Esophagus (tissue), 2 donors: ENCODE data around the gene PER1. TPM values are rescaled to one million over a fixed set of nuclear protein-coding genes. Genes with fewer than 3 reads are reported as not detected.
A peak's percentile ranks its signal among the peaks of the same experiment; 100 is the strongest.
"Not testable (repeated sequence)": the region's sequence is repeated elsewhere in the genome, so short reads cannot be mapped to it uniquely, and the experiment has no call there.

Experiments
- H3K27ac ChIP-seq, 2 donors: one replicate each; pipeline ENCODE4 v1.5.1; 2013; ENCODE audit warnings: low read depth in 2 of 2, mild to moderate bottlenecking in 2 of 2, inconsistent platforms in 1 of 2, low read length in 1 of 2, moderate library complexity in 1 of 2
- H3K27me3 ChIP-seq, 2 donors: one replicate each; pipeline ENCODE4 v1.6.1; 2013; ENCODE audit warnings: low read length in 2 of 2, control low read depth in 1 of 2, mild to moderate bottlenecking in 1 of 2; ENCODE audit not compliant: insufficient read depth in 2 of 2, control insufficient read depth in 1 of 2
- H3K36me3 ChIP-seq, 2 donors: one replicate each; pipeline ENCODE4 v1.6.1; 2013; ENCODE audit warnings: low read length in 1 of 2; ENCODE audit not compliant: control insufficient read depth in 2 of 2, insufficient read depth in 2 of 2
- H3K4me1 ChIP-seq, 2 donors: one replicate each; pipeline ENCODE4 v1.6.1; 2013; ENCODE audit warnings: low read length in 1 of 2; ENCODE audit not compliant: control insufficient read depth in 2 of 2, insufficient read depth in 2 of 2
- H3K4me3 ChIP-seq, 2 donors: one replicate each; pipeline ENCODE4 v1.5.1; 2013; ENCODE audit warnings: low read length in 2 of 2, mild to moderate bottlenecking in 2 of 2, low read depth in 1 of 2, moderate library complexity in 1 of 2
- H3K9me3 ChIP-seq, 2 donors: one replicate each; pipeline ENCODE4 v1.6.1; 2013; ENCODE audit warnings: mild to moderate bottlenecking in 2 of 2, low read depth in 1 of 2, low read length in 1 of 2, moderate library complexity in 1 of 2; ENCODE audit not compliant: control insufficient read depth in 2 of 2, insufficient read depth in 1 of 2
- WGBS, 2 donors: extraction: QIAGEN DNeasy Blood & Tissue Kit; methylation state at CpG; one replicate each; pipeline ENCODE4 v1.1.7; 2013; 5-methylcytosine and 5-hydroxymethylcytosine counted together
- polyA plus RNA-seq, 2 donors: library from polyadenylated mRNA; stranded (reverse); fragments of 200-250 nt; gene quantifications; one replicate each; pipeline ENCODE4 v1.2.3, GENCODE V29; 2013
- donor health status: healthy with polysubstance abuse.
- donor health status: Bipolar disorder and iron deficiency.

Gene PER1
- polyA plus RNA-seq, 2 donors: 44.7 to 85.2 TPM

DNA sequence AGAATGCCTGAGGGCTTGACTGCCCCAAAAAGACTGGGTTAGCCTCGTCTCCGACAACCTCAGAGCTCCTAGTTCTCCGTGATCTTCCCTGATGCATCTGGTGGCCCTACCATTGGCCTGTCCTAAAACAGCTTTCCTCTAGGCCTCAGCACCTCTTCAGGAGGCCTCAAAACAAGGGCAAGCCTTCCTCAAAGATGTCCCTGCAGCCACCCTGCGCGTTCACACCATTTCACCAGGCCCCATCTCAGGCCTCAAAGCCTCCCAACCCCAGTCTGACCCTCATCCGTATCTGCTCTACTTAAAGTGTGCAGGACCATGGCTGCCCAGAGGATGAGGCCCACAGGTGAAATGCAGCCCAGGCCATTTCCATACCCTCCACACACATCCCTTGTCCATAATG is 41.3 kb downstream of the PER1 start:
- Histone ChIP-seq H3K4me1 (peaks cover 0 to 4% of the 10 kb centered on the region in 2 donors), H3K4me3 (no peak overlapping the region), H3K27ac (no peak overlapping the region), H3K27me3 (peaks cover 0 to 2% of the 10 kb centered on the region in 2 donors), H3K36me3 (no peaks in the 10 kb centered on the region), H3K9me3 (no peaks in the 10 kb centered on the region)
- 94 to 98% methylated on average over 6 of the region's 6 CpGs for WGBS, 2 donors

DNA sequence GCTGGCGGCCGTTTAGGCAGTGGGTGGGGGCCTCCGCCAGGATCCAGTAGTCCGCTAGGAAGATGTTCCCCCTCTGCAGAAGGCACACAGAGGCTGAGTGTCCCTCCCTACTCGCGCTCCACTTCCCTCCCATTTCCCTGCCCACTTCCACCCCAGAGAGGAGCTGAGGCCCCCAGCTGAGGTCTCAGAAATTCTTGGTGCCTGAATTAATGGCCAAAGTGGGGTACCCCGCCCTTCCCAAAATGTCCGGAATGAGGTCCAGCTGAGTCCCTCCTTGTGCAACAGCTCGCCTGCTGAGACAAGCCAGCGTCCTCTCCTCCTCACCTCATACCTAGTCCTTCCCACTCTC is 41.8 kb downstream of the PER1 start:
- Histone ChIP-seq H3K27ac (no peak overlapping the region), H3K36me3 (no peaks in the 10 kb centered on the region), H3K4me3 (peak overlapping the region in 1 of 2 donors; percentile 47), H3K4me1 (peaks cover 0 to 4% of the 10 kb centered on the region in 2 donors), H3K27me3 (peaks cover 0 to 2% of the 10 kb centered on the region in 2 donors), H3K9me3 (no peaks in the 10 kb centered on the region)
- WGBS, 2 donors: 20 to 21% methylated on average over 9 to 10 of the region's 10 CpGs

DNA sequence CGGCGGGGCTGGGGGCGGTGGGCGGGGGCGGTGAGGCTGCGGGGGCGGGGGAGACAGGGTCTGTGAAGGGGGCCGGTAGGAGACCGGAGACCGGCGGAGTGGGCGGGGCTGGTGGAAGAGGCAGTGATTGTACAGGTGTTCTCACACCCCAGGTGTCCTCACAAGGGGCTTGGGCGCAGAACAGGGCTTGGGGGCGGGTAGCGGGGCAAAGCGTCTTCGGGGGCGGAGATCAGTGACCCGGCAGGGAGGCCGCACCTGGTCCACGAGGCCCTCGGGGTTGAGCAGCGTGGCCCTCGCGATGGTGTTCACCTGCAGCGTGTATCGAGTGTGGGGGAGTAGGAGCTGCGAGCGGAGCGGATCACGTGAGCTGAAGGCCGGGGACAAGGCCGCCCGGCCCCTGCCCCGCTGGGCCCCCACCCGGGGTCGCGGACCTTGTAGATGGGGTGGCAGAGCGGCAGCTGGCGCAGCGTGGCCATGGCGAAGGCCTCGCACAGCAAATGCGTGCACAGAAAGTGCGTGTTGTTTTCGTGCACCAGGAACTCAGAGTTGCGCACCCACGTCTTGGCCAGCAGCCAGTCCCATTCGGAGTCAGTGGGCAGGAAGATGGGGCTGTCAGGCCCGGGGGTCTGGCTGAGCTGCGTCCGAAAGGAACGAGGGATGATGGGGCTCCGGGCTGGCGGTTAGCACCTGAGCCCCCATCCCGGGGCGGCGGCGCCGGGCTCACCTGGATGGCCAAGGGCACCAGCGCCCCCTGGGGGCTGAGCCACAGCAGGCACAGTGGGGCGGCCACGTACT is 42.3 kb downstream of the PER1 start:
- WGBS, 2 donors: 9 to 12% methylated on average over 63 of the region's 63 CpGs
- Histone ChIP-seq H3K9me3 (no peaks in the 10 kb centered on the region), H3K4me3 (peak overlapping the region; percentile 44 to 47), H3K27ac (no peak overlapping the region), H3K4me1 (peaks cover 0 to 4% of the 10 kb centered on the region in 2 donors), H3K27me3 (peaks cover 0 to 2% of the 10 kb centered on the region in 2 donors), H3K36me3 (no peaks in the 10 kb centered on the region)

GRCh38 chr17:8108972-8109660 is 43.1 kb downstream of the PER1 start:
- H3K9me3 ChIP-seq: no peaks in the 10 kb centered on the region
- H3K27me3 ChIP-seq: peaks cover 0 to 2% of the 10 kb centered on the region in 2 donors
- H3K27ac ChIP-seq: no peak overlapping the region
- H3K4me3 ChIP-seq: no peak overlapping the region
- 85% methylated on average over 33 of the region's 33 CpGs for WGBS, 2 donors
- H3K36me3 ChIP-seq: no peaks in the 10 kb centered on the region
- peaks cover 0 to 6% of the 10 kb centered on the region in 2 donors for H3K4me1 ChIP-seq

DNA sequence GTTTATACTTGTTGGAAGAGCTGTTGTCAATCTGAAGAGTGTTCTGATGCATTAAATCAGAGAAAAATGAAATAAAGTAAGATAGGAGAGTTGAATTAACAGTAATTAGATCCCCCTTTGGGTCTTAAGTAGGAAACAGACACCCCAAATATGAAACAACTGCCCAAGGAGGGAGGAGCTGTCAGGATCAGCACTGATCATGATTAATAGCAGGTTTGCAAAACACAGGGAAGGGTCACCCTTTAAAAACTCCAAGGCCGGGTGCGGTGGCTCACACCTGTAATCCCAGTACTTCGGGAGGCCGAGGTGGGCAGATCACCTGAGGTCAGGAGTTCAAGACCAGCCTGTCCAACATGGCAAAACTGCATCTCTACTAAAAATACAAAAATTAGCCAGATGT is 45.2 kb downstream of the PER1 start:
- H3K9me3 ChIP-seq, H3K36me3 ChIP-seq, H3K27me3 ChIP-seq, H3K4me3 ChIP-seq: not testable (repeated sequence)
- peak overlapping the region in 1 of 2 donors; percentile 24 for H3K27ac ChIP-seq
- H3K4me1 ChIP-seq: peaks cover 0 to 17% of the 10 kb centered on the region in 2 donors
- 71 to 75% methylated on average over 4 of the region's 4 CpGs for WGBS, 2 donors

DNA sequence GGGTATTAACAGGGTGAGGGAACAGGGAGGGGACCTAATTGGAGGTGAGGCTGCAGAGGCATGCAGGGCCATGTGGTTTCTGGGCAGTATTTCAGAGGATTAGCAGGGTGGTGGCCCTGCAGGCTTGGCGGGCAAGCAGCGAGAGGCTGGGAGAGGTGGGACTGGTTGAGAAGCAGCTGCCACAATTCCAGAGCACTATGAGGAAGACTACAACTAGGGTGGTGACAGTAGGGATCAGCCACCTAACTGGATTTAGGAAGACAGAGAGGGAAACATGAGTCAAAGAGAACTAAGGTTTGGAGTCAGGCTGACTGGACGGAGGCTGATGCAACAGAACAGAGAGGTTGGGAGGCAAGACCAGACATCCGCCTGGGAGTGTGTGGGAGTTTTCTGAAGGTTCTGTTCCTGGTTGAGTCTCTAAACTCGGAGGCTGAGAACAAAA is 46.2 kb downstream of the PER1 start:
- H3K27ac ChIP-seq: peak overlapping the region; percentile 54 to 66
- H3K4me1 ChIP-seq: peaks cover 0 to 17% of the 10 kb centered on the region in 2 donors
- no peak overlapping the region for H3K4me3 ChIP-seq
- no peaks in the 10 kb centered on the region for H3K9me3 ChIP-seq
- 39 to 53% methylated on average over 5 of the region's 5 CpGs for WGBS, 2 donors
- no peaks in the 10 kb centered on the region for H3K36me3 ChIP-seq
- no peaks in the 10 kb centered on the region for H3K27me3 ChIP-seq

- Histone ChIP-seq H3K36me3 (no peaks in the 10 kb centered on the region), H3K27ac (peak overlapping the region in 1 of 2 donors; percentile 57), H3K4me1 (peaks cover 0 to 16% of the 10 kb centered on the region in 2 donors), H3K9me3 (no peaks in the 10 kb centered on the region), H3K4me3 (no peak overlapping the region), H3K27me3 (no peaks in the 10 kb centered on the region)
- 79% methylated on average over 8 of the region's 8 CpGs for WGBS, 2 donors
Measured at GRCh38 chr17:8104911-8105310, 47.3 kb downstream of the PER1 start.

DNA sequence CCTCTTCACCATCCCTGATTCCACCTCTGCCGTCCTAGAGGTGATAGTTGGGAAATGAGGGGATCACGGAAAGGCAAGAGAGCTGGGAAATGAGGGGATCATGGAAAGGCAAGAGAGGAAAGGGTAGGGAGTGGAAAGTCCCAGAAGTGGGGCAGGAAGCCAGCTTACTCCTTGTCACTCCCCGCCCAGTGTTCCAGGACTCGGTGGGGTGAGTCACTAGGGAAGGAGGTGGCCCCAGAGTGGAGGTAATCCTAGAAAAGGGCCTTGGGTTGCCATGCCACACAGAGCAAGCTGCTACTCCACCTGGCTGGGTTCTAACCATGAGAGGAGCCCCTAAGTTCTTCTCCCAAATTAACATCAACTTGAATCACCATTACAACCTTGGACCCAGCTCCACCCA is 48.7 kb downstream of the PER1 start:
- no peaks in the 10 kb centered on the region for H3K27me3 ChIP-seq
- 68 to 72% methylated on average over 4 of the region's 4 CpGs for WGBS, 2 donors
- H3K9me3 ChIP-seq: no peaks in the 10 kb centered on the region
- peak overlapping the region in 1 of 2 donors; percentile 76 for H3K27ac ChIP-seq
- H3K4me3 ChIP-seq: no peak overlapping the region
- H3K36me3 ChIP-seq: no peaks in the 10 kb centered on the region
- H3K4me1 ChIP-seq: peaks cover 0 to 13% of the 10 kb centered on the region in 2 donors

DNA sequence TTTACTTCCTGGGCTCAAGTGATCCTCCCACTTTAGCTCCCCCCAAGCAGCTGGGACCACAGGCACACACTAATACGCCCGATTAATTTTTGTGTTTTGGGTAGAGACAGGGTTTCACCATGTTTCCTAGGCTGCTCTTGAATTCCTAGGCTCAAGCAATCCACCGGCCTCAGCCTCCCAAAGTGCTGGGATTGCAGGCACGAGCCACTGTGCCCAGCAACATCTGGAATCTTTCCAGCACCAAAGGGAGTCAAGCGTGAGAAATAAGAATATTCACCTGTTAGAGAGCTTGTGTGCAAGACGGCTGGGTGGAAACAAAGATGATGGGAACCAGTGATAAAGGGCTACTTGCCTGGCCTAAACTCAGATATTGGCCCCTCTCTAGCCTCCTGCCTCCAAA is 50.5 kb downstream of the PER1 start:
- no peak overlapping the region for H3K4me3 ChIP-seq
- WGBS, 2 donors: 67 to 80% methylated on average over 6 of the region's 6 CpGs
- no peak overlapping the region for H3K27ac ChIP-seq
- no peaks in the 10 kb centered on the region for H3K27me3 ChIP-seq
- no peaks in the 10 kb centered on the region for H3K9me3 ChIP-seq
- H3K36me3 ChIP-seq: no peaks in the 10 kb centered on the region
- H3K4me1 ChIP-seq: peaks cover 0 to 13% of the 10 kb centered on the region in 2 donors
